Uterus (tissue), 4 donors: ENCODE data around the gene CDIP1. TPM values are rescaled to one million over a fixed set of nuclear protein-coding genes. Genes with fewer than 3 reads are reported as not detected.

Experiments
- DNase-seq, 2 donors: peaks; one replicate each; pipeline ENCODE4 v3.0.0-alpha.2; 2019 to 2020
- H3K27ac ChIP-seq, 2 donors: fragments of 200-600 bp; sonication (generic); 1 replicate in 1 of 2; 2 replicates in 1 of 2; pipeline ENCODE4 v1.5.1; 2016 to 2018
- H3K27me3 ChIP-seq, 2 donors: fragments of 200-600 bp; sonication (generic); one replicate each; pipeline ENCODE4 v1.5.1; 2018 to 2019; ENCODE audit warnings: control low read depth in 1 of 2
- H3K36me3 ChIP-seq, 2 donors: fragments of 200-600 bp; sonication (generic); one replicate each; pipeline ENCODE4 v1.5.1; 2019; ENCODE audit warnings: control low read depth in 1 of 2
- H3K4me1 ChIP-seq, 2 donors: fragments of 200-600 bp; sonication (generic); one replicate each; pipeline ENCODE4 v1.5.1; 2018 to 2019; ENCODE audit warnings: control low read depth in 1 of 2
- H3K4me3 ChIP-seq, 2 donors: fragments of 200-600 bp; sonication (generic); 1 replicate in 1 of 2; 2 replicates in 1 of 2; pipeline ENCODE4 v1.5.1; 2018 to 2019; ENCODE audit warnings: mild to moderate bottlenecking in 1 of 2
- H3K9me3 ChIP-seq, 2 donors: fragments of 200-600 bp; sonication (generic); one replicate each; pipeline ENCODE4 v1.5.1; 2019; ENCODE audit warnings: control low read depth in 1 of 2
- CTCF ChIP-seq, 4 experiments: fragments of 200-600 bp in 2 of 4; fragments of 450-650 bp in 2 of 4; sonication (generic) in 2 of 4; IDR thresholded peaks; one replicate each; pipeline ENCODE4 v1.5.1; 2016 to 2019; ENCODE audit warnings: antibody characterized with exemption in 4 of 4, mild to moderate bottlenecking in 2 of 4, moderate library complexity in 1 of 4
- POLR2A ChIP-seq, 2 donors: fragments of 450-650 bp; IDR thresholded peaks; one replicate each; pipeline ENCODE4 v1.6.1; 2016; ENCODE audit warnings: antibody characterized with exemption in 2 of 2, mild to moderate bottlenecking in 1 of 2, moderate library complexity in 1 of 2
- intact Hi-C: fragments of 100-400 bp; cut with DNase I; formaldehyde crosslinking; loops from one replicate; pipeline ENCODE4 v1.15.1; 2023; ENCODE audit warnings: low total_unique reads
- total RNA-seq, 4 donors: library from RNA; depleted of rRNA in 3 of 4; stranded (reverse); fragments of >200 nt in 3 of 4; gene quantifications; one replicate each; pipeline versions ENCODE4 v1.1.0 to v1.2.4, GENCODE V29; 2014 to 2023
- donor health status: DM: yes; HTN: yes; CAD: no.

Gene CDIP1
- total RNA-seq, 4 donors from 2014 or later = 5.0 to 40.6 (median 11.1) TPM

- Histone ChIP-seq H3K27ac (peak overlapping the region in 1 of 2 donors; percentile 7), H3K9me3 (no peaks in the 10 kb centered on the region), H3K36me3 (no peaks in the 10 kb centered on the region), H3K4me1 (no peaks in the 10 kb centered on the region), H3K4me3 (no peak overlapping the region), H3K27me3 (no peaks in the 10 kb centered on the region)
- TF ChIP-seq POLR2A (IDR thresholded peaks at IDR 0.05) (no peak), CTCF (IDR thresholded peaks at IDR 0.05) (no peak)
- intact Hi-C loops = no loop called here
- no peak for DNase-seq
Observed at GRCh38 chr16:4529085-4530060, 9.2 kb downstream of the CDIP1 start.

- Histone ChIP-seq H3K9me3 (no peaks in the 10 kb centered on the region), H3K27ac (no peak overlapping the region)
- intact Hi-C loops = no loop called here
Observed at GRCh38 chr16:4525634-4526277, 12.8 kb downstream of the CDIP1 start.

DNA sequence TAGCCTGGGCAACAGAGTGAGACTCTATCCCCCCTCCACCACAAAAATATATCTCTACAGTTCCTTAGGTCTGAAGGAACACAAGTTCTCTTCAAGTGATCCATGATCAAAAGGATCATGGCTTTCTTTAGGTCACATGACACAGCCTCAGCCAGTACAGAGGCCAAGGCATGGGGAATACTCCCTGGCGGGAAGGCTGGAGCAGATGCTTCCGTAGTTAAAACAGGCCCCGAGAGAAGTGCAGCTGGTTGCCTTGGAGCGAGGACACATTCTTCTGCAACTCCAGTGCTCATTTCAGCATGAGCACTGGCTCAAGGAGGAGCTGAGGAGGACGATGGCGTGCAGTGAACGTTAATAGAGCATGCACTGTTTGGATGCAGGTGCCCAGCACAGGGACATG, 13.5 kb downstream of the CDIP1 start:
- TF ChIP-seq POLR2A (IDR thresholded peaks at IDR 0.05) = no peak
- TF ChIP-seq CTCF (IDR thresholded peaks at IDR 0.05) = no peak
- no peaks in the 10 kb centered on the region for H3K27me3 ChIP-seq
- no peak overlapping the region for H3K27ac ChIP-seq
- intact Hi-C loops = no loop called here
- no peaks in the 10 kb centered on the region for H3K4me1 ChIP-seq
- H3K4me3 ChIP-seq = no peak overlapping the region
- DNase-seq = no peak
- no peaks in the 10 kb centered on the region for H3K9me3 ChIP-seq
- no peaks in the 10 kb centered on the region for H3K36me3 ChIP-seq

More at GRCh38 chr16:4525634-4526277, 12.8 kb downstream of the CDIP1 start:
- H3K27me3 ChIP-seq = no peaks in the 10 kb centered on the region
- H3K4me3 ChIP-seq = no peak overlapping the region
- TF ChIP-seq CTCF (IDR thresholded peaks at IDR 0.05) = no peak
- TF ChIP-seq POLR2A (IDR thresholded peaks at IDR 0.05) = no peak
- H3K4me1 ChIP-seq = no peaks in the 10 kb centered on the region
- DNase-seq = no peak
- no peaks in the 10 kb centered on the region for H3K36me3 ChIP-seq

- TF ChIP-seq CTCF (IDR thresholded peaks at IDR 0.05) (no peak), POLR2A (IDR thresholded peaks at IDR 0.05) (no peak)
- intact Hi-C loops = no loop called here
- no peak overlapping the region for H3K27ac ChIP-seq
Observed at GRCh38 chr16:4524571-4524970, 14.0 kb downstream of the CDIP1 start.

DNA sequence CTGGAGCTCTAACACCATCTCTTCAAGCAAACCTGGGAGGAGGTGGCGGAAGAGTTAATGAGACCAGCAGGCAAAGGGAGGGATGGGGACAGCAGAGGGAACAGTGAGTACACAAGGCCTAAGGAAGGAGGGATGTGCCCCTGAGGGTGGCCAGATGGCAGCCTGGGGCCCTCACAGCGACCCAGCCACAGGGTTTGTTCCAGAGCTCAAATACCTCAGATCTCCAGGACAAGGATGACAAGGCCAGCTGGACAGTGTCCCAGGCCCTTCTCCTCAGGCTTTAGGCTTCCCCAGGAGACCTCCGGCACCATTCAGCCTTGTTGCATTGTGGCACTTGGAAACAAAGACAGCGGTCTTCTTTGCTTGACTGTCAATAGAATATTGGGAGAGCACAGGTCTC, 14.9 kb downstream of the CDIP1 start:
- Histone ChIP-seq H3K36me3 (no peaks in the 10 kb centered on the region), H3K4me1 (no peaks in the 10 kb centered on the region), H3K27ac (no peak overlapping the region), H3K27me3 (no peaks in the 10 kb centered on the region), H3K9me3 (no peaks in the 10 kb centered on the region), H3K4me3 (no peak overlapping the region)
- DNase-seq = no peak
- TF ChIP-seq CTCF (IDR thresholded peaks at IDR 0.05) (no peak), POLR2A (IDR thresholded peaks at IDR 0.05) (no peak)
- intact Hi-C loops = no loop called here

More at GRCh38 chr16:4524571-4524970, 14.0 kb downstream of the CDIP1 start:
- no peak for DNase-seq
- no peaks in the 10 kb centered on the region for H3K36me3 ChIP-seq
- no peaks in the 10 kb centered on the region for H3K9me3 ChIP-seq
- no peaks in the 10 kb centered on the region for H3K27me3 ChIP-seq
- H3K4me1 ChIP-seq = no peaks in the 10 kb centered on the region
- H3K4me3 ChIP-seq = no peak overlapping the region
